Stimulated activated CD8-positive, alpha-beta memory T cell treated with anti-CD3 and anti-CD28 coated beads, Interleukin-4, amount 100 ng/mL, for 24 hours (primary cell): ENCODE measurements around the gene IGSF22.

Experiments
- DNase-seq: peaks from one replicate; pipeline ENCODE4 v3.0.0-alpha.2; 2020; ENCODE audit warnings: low read depth

Gene IGSF22

GRCh38 chr11:18713646-18714442, 12.1 kb downstream of the IGSF22 start:
- no peak for DNase-seq

- DNase-seq, result no peak
Observed at GRCh38 chr11:18710545-18710944, 15.4 kb downstream of the IGSF22 start.

GRCh38 chr11:18709414-18709813, 16.6 kb downstream of the IGSF22 start:
- no peak for DNase-seq

- DNase-seq, result no peak
Observed at GRCh38 chr11:18707811-18708340, 18.1 kb downstream of the IGSF22 start.

- no peak for DNase-seq
Observed at GRCh38 chr11:18706330-18707243, 19.4 kb downstream of the IGSF22 start.

- DNase-seq, result no peak
Observed at GRCh38 chr11:18705651-18706281, 20.2 kb downstream of the IGSF22 start.

GRCh38 chr11:18704698-18705097, 21.3 kb downstream of the IGSF22 start:
- no peak for DNase-seq

GRCh38 chr11:18704045-18704645, 21.8 kb downstream of the IGSF22 start:
- no peak for DNase-seq

GRCh38 chr11:18703001-18703763, 22.8 kb downstream of the IGSF22 start:
- DNase-seq, result no peak

- DNase-seq, result no peak
Observed at GRCh38 chr11:18701614-18702216, 24.3 kb downstream of the IGSF22 start.

GRCh38 chr11:18700872-18701271, 25.1 kb downstream of the IGSF22 start:
- no peak for DNase-seq

- no peak for DNase-seq
Observed at GRCh38 chr11:18700375-18700774, 25.6 kb downstream of the IGSF22 start.

- DNase-seq, result no peak
Observed at GRCh38 chr11:18699848-18700261, 26.1 kb downstream of the IGSF22 start.

GRCh38 chr11:18699269-18699596, 26.8 kb downstream of the IGSF22 start:
- DNase-seq, result no peak

- DNase-seq, result peak; percentile 84
Observed at GRCh38 chr11:18698341-18699268, 27.4 kb downstream of the IGSF22 start, which contains the start of gene TMEM86A. TMEM86A (plus strand) TSS chr11:18698779; CDS start chr11:18698887, 108 bp downstream.

GRCh38 chr11:18697576-18697975, 28.4 kb downstream of the IGSF22 start:
- no peak for DNase-seq

GRCh38 chr11:18696638-18697225, 29.3 kb downstream of the IGSF22 start:
- DNase-seq, result no peak

- no peak for DNase-seq
Observed at GRCh38 chr11:18692941-18693760, 32.8 kb downstream of the IGSF22 start.
